SU-DHL-6 (cell line): ENCODE measurements around the gene BCL3.

Source experiments
- EZH2phosphoT487 ChIP-seq: fragments of 200-600 bp; sonication (generic), shearing (Covaris generic); conservative IDR thresholded peaks from 2 replicates; pipeline ENCODE4 v1.6.1; 2018; ENCODE audit warnings: mild to moderate bottlenecking, antibody characterized with exemption, low read length, moderate library complexity, mixed read lengths
- TF ChIP-seq, protein P1 (sequence below): fragments of 200-600 bp; sonication (generic); IDR thresholded peaks from one replicate; pipeline ENCODE4 v1.5.1; 2017; ENCODE audit warnings: antibody characterized with exemption, mild to moderate bottlenecking, low read length, moderate library complexity; ENCODE audit not compliant: insufficient read depth, poor library complexity, severe bottlenecking

GRCh38 chr19:44741258-44741731, 7.2 kb upstream of the BCL3 start:
- TF ChIP-seq, protein P1, sequence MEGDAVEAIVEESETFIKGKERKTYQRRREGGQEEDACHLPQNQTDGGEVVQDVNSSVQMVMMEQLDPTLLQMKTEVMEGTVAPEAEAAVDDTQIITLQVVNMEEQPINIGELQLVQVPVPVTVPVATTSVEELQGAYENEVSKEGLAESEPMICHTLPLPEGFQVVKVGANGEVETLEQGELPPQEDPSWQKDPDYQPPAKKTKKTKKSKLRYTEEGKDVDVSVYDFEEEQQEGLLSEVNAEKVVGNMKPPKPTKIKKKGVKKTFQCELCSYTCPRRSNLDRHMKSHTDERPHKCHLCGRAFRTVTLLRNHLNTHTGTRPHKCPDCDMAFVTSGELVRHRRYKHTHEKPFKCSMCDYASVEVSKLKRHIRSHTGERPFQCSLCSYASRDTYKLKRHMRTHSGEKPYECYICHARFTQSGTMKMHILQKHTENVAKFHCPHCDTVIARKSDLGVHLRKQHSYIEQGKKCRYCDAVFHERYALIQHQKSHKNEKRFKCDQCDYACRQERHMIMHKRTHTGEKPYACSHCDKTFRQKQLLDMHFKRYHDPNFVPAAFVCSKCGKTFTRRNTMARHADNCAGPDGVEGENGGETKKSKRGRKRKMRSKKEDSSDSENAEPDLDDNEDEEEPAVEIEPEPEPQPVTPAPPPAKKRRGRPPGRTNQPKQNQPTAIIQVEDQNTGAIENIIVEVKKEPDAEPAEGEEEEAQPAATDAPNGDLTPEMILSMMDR: no peak
- no peak for TF ChIP-seq EZH2phosphoT487
